NCI-H2196 (cell line): ENCODE measurements around the gene CPSF4L.
A peak's percentile ranks its signal among the peaks of the same experiment; 100 is the strongest.
"Not testable (repeated sequence)": the region's sequence is repeated elsewhere in the genome, so short reads cannot be mapped to it uniquely, and the experiment has no call there.

Experiments used
- DNase-seq: peaks from one replicate; lab custom pipeline; 2025; ENCODE audit not compliant: unreplicated experiment; lab: John Stamatoyannopoulos, UW

Gene CPSF4L

DNA sequence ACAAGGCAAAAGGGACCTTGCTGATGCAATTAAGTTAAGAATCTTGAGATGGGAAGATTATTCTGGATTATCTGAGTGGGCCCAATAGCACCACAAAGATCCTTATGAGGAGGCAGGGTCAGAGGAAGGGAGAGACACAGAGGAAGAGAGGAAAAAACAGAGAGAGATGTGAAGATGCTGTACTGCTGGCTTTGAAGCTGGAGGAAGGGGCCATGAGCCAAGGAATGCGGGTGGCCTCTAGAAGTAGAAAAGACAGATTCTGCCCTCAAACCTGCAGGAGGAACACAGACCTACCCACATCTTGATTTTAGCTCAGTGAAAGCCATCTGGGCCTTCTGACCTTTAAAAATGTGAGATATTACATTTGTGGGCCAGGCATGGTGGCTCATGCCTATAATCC is 8.1 kb upstream of the CPSF4L start:
- DNase-seq = no peak

DNA sequence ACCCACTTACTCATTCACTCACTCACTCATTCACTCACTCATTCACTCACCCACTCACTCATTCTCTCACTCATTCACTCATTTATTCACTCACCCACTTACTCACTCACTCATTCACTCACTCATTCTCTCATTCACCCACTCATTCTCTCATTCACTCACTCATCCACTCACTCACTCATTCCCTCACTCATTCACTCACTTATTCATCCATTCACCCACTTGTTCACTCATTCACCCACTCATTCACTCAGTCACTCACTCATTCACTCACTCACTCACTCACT is 7.6 kb upstream of the CPSF4L start:
- DNase-seq = no peak

DNA sequence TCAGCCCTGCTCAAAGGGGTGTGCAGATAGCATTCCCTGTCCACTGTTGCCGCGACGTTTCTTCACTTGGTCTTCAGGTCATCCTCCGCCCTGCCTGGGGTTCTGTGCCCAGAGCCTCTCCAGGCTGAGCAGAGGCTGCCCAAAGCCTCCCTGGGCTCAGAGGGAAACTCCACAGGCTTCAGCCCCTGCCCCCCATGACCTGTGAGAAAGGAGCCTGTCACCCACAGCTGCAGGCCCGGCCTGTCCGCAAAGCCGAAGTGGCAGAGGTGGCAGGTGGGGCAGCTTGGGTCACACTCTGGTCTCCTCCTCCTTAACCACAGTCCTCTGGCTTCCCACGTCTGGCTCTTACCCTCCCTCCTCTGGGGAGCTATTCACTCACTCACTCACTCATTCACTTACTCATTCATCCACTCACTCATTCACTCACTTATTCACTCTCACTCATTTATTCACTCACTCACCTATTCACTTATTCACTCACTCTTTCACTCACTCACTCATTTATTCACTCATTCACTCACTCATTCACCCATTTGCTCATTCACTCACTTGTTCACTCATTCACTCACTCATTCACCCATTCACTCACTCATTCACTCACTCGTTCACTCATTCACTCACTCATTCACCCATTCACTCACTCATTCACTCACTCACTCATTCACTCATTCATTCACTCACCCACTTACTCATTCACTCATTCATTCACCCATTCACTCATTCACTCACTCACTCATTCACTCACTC is 7.1 kb upstream of the CPSF4L start:
- no peak for DNase-seq

DNA sequence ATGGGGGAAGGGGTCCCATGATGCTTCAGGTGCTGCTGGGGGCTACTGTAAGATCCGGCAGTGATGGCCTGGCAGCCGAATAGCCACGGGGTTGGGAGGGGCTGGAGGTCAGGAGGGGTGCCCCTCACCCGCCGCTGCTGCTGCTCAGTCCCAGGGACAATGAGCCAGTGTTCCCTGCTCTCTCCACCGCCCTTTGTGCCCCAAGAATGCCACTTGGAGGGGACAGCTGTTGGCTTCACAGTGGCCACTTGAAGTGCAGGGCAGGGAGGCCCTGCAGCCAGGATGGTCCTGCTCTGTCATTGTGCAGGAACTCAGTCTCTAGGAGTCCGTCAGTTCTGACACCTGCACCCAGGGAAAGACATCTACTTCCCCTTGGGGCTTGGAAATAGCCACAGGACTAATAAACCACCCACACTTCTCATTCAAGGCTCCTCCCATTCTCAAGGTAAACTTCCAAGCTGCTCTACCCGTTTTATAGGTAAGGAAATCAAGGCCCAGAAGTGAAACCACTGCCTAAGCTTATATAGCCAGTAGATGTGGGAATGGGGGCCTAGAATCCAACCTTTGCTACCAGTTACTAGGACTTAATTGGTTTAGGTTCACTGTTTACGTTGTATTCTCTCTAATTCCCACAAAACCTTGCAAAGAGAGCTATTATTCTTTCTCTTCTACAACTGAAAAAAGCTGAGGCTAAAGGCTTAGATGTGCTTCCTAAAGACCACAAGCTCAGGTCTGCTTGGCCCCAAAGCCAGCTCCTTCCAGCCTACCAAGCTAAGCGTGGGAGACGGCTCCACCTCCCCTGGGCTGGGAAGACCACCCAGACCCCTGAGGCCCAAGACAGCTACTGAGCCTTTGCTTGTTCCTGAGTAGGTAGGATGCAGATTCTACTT is 6.2 kb upstream of the CPSF4L start:
- DNase-seq = no peak

DNA sequence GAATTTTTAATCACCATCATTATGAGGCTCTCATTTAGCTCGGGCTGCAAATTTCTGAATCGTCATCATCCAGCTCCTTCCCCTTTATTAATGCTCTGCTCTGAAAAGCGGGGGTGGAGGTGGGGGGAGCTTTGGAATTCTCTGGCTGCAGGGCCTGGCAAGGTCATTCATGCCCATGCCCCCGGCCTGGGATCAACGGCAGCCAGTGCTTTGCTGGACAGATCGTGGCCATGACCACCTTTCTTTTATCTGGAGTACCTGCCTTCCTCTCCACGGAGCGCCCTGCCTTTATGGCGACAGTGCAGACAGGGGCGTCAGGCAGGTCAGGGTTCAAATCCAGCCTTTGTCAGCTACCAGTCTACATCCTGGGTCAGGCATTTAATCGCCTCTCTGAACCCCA is 5.1 kb upstream of the CPSF4L start:
- DNase-seq = no peak

DNA sequence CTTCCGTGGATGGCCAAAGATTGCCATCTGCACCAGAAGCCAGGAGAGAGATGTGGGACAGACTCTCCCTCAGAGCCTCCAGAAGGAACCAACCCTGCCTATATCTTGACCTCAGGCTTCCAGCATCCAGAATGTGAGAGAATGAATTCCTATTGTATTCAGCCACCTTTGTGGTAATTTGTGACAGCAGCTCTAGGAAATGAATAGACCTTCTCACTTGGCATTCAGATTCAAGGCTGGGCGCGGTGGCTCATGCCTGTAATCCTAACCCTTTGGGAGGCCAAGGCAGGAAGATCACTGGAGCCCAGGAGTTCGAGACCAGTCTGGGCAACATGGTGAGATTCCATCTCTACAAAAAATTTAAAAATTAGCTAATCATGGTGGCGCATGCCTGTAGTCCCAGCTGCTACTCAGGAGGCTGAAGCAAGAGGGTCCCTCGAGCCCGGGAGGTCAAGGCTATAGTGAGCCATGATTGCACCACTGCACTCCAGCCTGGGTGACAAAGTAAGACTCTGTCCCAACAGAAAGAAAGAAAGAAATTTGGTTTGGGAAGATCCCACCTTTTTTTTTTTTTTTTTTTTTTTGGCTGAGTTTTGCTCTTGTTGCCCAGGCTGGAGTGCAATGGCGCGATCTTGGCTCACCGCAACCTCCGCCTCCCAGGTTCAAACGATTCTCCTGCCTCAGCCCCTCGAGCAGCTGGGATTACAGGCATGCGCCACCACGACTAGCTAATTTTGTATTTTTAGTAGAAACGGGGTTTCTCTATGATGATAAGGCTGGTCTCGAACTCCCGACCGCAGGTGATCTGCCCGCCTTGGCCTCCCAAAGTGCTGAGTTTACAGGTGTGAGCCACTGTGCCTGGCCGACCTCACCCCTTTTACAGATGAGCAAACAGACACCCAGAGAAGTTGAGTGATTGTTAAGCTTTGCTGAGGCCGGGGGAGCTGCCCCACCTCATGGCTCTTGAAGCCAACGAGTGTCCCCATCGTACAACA is 4.3 kb upstream of the CPSF4L start:
- DNase-seq = no peak

DNA sequence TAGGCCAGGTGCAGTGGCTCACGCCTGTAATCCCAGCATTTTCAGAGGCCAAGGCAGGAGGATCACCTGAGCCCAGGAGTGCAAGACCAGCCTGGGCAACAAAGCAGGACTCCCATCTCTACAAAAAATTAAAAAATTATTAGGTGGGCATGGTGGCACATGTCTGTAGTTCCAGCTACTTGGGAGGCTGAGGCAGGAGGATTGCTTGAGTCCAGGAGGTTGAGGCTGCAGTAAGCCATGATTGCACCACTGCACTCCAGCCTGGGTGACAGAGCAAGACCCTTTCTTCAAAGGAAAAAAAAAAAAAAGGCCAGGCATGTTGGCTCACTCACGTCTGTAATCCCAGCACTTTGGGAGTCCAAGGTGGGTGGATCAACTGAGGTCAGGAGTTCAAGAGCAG is 2.8 kb upstream of the CPSF4L start:
- not testable (repeated sequence) for DNase-seq

DNA sequence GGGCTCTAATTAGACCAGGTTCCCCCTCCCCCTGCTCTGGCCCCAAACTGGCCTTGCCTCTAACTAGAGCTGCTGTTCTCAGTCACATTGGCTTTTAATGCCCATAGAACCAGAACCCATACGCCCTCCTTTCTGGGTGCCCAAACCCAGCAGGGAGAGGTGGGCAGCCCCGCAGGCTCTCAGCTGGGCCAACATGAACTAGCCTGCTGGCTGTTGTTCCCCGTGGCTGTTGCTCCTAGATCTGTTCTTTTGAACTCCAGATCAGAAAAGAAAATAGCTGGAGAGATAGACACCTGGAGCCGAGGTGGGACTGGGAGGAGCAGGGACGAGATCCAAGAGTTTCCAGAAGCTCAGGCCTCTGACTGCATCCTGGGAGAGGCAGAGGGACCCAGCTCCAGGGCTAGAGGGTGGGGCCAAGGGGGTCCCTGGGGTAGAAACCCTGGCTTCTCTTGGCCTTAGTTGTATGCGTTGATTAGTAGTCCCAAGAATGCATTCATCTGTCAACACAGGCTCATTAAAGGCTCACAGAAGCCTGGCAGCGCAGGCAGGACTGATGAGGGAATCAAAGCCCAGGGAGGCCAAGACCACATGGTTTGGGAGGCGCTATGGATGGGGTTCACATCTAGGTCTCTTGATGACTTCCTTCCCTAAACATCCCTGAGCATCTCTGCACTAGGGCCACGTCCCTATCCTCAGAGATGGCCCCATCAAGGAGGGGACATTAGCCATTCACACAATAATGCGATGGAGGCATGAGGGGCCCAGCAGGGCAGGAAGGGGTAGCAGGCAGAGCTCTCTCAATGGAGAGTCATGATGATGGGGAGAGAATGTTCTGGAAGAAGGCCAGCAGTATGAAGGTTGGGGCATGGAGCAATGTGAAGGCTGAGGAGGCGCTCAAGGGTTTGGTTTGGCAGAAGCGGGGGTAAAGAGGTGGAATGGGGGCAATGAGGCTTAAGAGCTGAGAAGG is 1.3 kb upstream of the CPSF4L start:
- no peak for DNase-seq

DNA sequence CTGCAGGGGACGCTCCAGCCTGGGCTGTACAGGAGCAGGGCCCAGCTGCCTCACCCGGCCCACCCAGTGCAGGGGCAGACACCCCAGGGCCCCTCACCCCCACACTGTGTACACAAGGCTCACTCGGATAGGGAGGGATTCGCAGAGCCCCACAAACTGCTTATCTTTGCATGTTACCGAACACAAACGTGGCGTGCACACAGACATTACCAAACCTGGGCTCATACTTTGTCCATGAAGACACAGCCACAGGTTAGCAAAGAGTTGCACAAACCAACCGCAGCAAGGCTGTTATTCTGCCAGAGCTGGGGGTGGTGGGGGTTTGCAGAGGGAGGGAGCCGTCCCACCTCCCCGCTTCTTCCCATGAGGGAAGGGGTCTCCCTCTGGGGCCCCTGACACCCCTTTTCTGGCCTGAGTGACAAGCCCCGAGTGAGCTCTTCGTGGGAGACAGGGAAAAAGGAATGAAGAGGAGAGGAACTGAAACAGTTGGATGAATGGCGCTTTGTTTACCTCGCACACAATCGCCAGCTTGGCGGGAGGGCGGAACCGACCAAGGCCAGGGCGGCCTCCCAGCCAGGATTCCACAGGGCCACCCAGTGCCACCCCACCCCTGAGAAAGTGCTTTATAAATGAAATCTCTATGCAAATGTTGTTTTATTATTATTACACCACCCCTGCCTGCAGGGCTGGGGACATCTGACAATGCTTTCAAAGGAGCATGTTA is 434 bp upstream of the CPSF4L start:
- no peak for DNase-seq

DNA sequence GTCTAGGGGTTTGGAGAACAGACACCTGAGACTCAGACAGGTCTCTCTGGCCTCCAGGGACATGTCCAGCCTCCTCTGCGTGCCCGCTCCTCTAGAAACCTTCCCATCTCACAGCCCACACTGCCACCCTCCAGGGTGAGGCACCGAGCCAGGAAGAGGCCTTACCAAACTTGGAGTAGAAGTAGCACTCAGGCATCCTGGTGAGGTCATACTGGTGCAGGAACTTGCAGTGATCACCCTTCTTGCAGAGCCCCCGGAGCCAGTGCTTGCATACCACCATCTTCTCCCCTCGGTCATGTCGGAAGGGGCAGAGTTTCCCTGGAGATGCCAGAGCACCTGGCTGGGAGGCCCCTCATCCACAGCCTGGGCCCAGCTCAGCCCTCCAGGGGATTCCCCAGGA is 4.2 kb downstream of the CPSF4L start:
- DNase-seq = no peak

DNA sequence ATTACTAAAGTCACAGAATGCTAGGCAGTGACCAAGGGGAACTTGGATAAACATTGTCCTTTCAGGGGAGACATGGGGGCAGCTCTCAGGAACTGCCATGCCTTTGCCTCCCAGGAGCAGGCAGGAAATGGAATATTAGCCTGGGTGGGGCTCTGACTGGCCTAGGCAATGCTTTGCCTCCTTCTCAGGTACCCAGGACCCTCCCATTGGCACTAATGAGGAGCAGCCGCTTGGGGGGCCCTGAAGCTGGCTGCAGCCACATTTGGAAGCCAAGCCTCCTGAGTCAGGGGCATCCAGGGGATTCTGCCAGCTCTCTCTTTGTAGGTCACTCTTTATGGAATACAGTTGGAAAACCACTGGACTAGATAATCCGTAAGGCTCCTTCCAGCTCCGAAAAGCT is 5.5 kb downstream of the CPSF4L start:
- no peak for DNase-seq

DNA sequence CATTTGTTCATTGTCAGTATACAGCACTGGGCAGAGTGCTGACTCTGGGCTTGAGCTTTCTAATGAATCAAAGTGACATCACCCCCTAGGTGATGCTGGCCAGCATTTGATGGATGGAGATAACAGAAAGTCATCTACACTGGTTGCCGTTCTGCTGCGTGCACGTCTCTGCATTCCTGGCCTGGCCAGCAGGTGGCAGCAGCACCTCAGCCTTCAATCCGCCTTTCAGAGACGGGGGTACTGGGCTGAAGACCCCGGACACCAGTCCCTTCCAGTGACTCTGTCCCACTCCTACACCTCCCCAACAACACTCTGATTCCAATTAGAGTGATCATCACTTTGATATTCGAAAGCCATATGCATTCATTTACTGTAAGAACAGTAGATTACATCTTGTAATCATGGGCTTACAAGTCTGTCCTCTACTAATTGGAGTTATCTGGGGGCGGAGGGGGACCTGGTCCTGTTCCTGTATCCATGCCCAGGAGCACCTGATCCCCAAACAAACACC is 6.0 kb downstream of the CPSF4L start:
- DNase-seq = peak; percentile 54

DNA sequence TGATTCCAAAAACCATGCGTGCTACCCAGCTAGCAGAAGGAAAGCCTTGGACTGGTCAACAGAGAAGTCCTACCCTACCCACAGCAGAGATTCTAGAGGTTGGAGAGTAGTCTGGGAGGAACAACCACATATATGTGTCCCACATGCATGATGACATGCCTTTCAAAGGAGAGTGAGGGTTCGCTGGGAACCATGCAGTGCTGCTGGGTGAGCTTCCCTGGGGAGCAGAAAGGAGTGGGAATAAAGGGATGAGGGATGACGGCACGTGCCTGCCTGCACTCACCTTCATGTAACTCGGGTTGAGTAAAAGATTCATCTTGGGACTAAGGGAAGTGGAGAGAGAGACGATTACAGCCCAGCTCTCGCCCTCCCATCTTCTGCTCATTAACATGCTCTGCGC is 9.8 kb downstream of the CPSF4L start:
- no peak for DNase-seq

DNA sequence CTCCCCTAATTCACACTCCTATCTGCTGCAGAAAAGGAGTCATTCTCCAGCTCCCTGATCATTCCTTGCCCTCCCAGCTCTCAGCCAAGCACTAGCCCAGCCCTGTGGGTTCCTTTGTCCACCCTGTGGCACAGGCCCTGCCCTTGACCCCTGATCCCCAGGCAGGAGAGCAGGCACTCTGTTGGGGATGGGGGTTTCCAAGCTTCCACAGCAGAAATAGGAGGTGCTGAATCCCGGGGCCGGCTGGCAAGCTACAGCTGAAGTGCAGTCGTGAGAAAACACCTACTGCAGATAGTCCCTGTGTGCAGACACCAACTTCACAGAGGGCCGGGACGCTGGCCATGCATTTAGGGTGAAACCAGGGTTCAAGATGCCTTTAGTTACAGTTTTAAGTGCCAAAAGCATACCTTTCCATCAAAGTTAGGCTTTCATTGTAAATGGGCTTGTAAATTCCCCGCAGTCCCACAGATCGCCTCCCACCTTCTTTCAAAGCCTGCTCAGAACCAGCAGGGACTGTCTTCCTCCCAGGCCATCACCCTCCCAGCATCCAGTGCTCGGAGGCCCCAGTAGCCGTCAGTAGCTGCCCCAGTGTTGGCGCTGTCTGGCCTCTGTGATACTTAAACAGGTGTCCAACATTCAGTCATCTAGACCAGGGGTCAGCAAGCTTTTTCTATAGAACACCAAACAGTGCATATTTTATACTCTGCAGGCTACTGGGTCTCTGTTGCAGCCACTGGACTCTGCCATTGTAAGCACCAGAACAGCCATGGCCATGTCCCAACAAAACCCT is 10.6 kb downstream of the CPSF4L start:
- DNase-seq = no peak

DNA sequence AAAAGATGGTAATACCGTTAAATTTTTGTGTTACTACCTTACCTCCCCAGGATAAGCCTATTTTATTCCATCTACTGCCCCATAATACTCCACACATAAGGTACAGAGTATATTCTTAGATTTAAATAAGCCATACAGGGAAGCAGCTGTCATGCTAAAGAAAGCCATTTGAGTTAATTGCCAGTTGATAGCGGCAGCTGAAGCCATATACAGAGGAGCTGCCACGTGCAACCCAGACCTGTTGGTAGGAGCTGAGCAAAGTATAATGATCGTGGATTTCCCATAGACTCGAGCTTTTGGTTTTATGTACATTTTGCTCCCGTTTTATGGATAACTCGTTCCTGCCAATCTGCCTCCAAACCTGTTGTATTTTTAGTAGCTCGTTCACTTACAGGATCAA is 12.0 kb downstream of the CPSF4L start:
- DNase-seq = no peak

DNA sequence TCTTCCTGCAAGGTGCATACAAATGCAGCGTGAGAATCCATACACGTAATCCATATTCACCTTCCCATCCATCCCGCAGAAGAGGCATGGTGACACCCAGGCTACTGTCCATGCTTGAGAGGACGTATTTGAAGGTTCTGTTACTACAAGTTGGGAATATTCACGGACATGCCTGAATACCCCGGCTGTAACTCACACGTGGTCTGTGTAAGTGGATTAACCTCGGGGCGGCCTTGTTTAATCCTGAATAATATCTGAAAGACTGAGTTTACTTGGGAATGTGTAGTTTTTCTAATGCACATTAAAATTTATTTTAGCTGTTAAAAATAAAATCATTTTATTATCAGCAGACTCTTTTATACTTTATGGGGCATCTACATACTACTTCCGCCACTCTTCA is 13.1 kb downstream of the CPSF4L start:
- no peak for DNase-seq

DNA sequence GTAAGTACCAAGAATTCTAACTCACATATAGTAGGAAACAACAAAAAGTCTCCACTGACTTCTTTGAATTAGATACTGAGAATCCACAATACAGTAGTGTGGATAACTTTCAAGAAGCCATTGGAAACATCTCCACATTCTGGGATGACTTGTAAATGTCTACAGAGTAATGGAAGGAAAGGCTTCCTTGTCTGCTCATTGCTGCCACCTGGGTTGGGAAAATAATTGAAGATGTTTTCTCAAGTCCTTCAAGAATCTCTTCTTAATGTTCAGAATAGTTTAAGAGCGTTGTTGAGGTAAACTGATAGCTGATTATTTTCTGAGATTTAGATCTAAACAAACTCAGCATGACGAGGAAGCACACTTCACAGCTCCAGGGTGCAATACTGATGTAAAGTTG is 14.0 kb downstream of the CPSF4L start:
- DNase-seq = no peak

DNA sequence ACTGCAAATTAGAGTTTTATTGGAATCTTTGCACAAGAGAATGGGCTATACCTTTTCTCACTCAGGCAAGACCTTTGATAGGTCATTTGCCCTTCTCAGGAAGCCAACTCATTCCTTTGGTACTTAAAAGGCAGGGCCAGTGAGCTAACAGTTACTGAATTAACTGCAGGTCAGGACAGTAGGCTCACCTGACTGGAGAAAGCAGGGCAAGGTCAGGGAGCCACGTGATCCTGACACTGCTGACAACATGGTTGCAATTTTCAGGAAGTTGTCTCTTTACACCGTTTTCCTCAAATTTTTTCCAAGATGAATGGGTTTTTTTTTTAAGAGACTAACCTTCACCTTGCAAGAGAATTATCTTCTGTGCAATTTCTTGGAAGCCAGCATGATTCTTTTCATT is 21.1 kb downstream of the CPSF4L start:
- no peak for DNase-seq

DNA sequence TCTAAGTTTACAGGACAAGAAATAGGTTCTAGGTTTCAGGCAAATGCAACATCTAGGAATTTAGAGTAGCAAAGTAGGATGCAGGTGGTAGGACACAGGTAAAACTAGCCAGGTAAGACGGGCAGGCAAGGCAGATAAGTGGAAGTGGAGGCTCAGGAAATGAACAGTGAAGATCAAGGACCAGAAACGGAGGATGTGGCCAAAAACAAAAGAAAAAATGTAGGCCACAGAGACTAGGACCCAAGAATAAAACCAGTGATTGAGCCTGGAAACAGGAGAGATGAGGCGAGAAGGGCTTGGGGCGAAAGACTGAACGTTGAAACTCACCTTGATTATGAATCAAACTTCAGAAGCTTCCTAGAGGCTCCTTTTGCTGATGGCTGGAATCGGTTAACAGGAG is 24.0 kb downstream of the CPSF4L start:
- no peak for DNase-seq
